BE2C (cell line): ENCODE results near the gene UBE2E3. TPM values are rescaled to one million over a fixed set of nuclear protein-coding genes. Genes with fewer than 3 reads are reported as not detected.
A peak's percentile ranks its signal among the peaks of the same experiment; 100 is the strongest.
"Not testable (repeated sequence)": the region's sequence is repeated elsewhere in the genome, so short reads cannot be mapped to it uniquely, and the experiment has no call there.

Source experiments
- DNase-seq: peaks from one replicate; pipeline ENCODE4 v3.0.0-alpha.2; 2020
- H3K27me3 ChIP-seq: fragments of 250-450 bp; sonication (Bioruptor Pico); 2 replicates; pipeline ENCODE4 v1.5.1; 2020; ENCODE audit warnings: mild to moderate bottlenecking
- H3K36me3 ChIP-seq: fragments of 250-450 bp; sonication (Bioruptor Pico); 2 replicates; pipeline ENCODE4 v1.5.1; 2020; ENCODE audit warnings: mild to moderate bottlenecking
- H3K4me1 ChIP-seq: fragments of 250-450 bp; sonication (Bioruptor Pico); 2 replicates; pipeline ENCODE4 v1.5.1; 2020
- H3K4me3 ChIP-seq: 2 replicates; pipeline ENCODE4 v1.5.1; 2011; ENCODE audit warnings: low read depth, low read length
- H3K9me3 ChIP-seq: fragments of 250-450 bp; sonication (Bioruptor Pico); 2 replicates; pipeline ENCODE4 v1.5.1; 2020
- polyA plus RNA-seq: library from polyadenylated mRNA; unstranded; fragments of >200 nt; gene quantifications from one replicate; pipeline ENCODE4 v1.2.1, GENCODE V29; 2012; ENCODE audit warnings: low read depth, missing spikeins; ENCODE audit not compliant: insufficient read length, insufficient read depth
- TF ChIP-seq, protein P1 (sequence below): IDR thresholded peaks from 2 replicates; pipeline ENCODE4 v1.5.1; 2012; ENCODE audit warnings: mild to moderate bottlenecking, low read depth, low read length

UBE2E3 gene
- 36.4 TPM for polyA plus RNA-seq

DNA sequence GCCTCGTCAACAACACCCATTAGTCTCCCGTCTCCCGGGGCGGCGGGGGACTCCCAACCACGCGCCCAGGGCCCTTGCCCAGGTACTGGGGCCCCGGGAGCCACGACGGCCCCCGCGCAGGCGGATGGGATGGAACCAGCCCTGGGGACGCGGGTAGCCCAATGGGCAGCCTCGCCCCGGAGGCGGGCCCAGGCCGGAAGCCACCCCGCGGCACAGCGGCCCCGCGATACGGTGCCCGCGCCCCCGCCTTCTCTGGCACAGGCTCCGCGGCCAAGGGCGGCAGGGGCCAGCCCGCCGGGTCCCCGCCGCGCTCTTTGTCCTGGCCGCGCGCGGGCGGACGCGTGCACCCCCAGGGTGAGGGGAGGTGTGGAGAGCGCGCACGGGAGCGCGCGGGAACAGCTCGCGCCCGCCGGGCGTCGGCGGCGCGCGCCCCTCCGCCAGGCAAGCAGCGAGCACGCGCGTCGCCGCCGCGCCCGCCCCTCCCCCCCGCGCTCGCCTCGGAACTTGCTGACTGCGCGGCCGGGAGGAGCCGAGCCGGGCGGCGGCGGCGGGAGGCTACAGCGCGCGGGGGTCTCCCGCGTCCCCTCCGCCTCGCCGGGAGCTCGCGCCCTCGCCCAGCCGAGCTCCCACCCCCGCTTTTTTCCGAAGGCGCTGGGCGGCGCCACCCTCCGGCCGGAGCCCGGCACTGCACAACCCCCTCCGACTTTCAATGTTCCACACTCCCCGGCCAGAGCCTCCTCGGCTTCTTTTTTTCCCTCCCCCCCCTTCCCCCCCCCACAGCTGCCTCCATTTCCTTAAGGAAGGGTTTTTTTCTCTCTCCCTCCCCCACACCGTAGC, at the start of gene UBE2E3:
Gene UBE2E3 (plus strand): TSS at position 500 of the 837 bp plus-strand sequence. CDS start 1,438 bp downstream, outside the sequence.
- no peaks in the 10 kb centered on the region for H3K4me1 ChIP-seq
- peak; percentile 79 for DNase-seq
- no peaks in the 10 kb centered on the region for H3K27me3 ChIP-seq
- no peaks in the 10 kb centered on the region for H3K9me3 ChIP-seq
- H3K4me3 ChIP-seq: peak within 1 kb of the TSS; percentile 71
- TF ChIP-seq, protein P1, sequence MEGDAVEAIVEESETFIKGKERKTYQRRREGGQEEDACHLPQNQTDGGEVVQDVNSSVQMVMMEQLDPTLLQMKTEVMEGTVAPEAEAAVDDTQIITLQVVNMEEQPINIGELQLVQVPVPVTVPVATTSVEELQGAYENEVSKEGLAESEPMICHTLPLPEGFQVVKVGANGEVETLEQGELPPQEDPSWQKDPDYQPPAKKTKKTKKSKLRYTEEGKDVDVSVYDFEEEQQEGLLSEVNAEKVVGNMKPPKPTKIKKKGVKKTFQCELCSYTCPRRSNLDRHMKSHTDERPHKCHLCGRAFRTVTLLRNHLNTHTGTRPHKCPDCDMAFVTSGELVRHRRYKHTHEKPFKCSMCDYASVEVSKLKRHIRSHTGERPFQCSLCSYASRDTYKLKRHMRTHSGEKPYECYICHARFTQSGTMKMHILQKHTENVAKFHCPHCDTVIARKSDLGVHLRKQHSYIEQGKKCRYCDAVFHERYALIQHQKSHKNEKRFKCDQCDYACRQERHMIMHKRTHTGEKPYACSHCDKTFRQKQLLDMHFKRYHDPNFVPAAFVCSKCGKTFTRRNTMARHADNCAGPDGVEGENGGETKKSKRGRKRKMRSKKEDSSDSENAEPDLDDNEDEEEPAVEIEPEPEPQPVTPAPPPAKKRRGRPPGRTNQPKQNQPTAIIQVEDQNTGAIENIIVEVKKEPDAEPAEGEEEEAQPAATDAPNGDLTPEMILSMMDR: peak; percentile 37
- H3K36me3 ChIP-seq: no peaks in the 10 kb centered on the region

- no peak overlapping the region for H3K4me3 ChIP-seq
- H3K9me3 ChIP-seq: no peaks in the 10 kb centered on the region
- H3K36me3 ChIP-seq: no peaks in the 10 kb centered on the region
- DNase-seq: no peak
- no peaks in the 10 kb centered on the region for H3K4me1 ChIP-seq
- TF ChIP-seq, protein P1: no peak
- H3K27me3 ChIP-seq: no peaks in the 10 kb centered on the region
These were observed 48.6 kb upstream of the UBE2E3 start for GRCh38 chr2:180931841-180932240.

DNA sequence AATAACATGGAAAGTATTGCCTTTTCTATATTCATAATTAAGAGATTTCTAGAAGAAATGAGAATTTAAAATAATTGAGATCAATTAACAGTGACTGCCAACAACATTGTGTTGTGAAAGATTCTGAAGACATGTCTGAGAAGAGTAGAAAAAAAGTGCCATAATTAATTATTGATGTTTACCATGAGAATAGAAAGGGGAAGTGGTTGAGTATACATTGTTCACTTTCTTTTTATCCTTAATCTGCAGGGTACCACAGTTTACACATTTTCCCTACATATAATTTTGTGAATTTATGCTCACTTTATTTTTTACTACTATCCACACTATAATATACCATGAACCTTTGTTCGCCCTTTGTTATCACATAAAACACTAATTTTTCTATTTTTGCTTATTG, 47.1 kb upstream of the UBE2E3 start:
- DNase-seq: no peak
- TF ChIP-seq, protein P1: no peak
- no peaks in the 10 kb centered on the region for H3K4me1 ChIP-seq
- no peak overlapping the region for H3K4me3 ChIP-seq
- H3K9me3 ChIP-seq: no peaks in the 10 kb centered on the region
- no peaks in the 10 kb centered on the region for H3K27me3 ChIP-seq
- H3K36me3 ChIP-seq: no peaks in the 10 kb centered on the region

DNA sequence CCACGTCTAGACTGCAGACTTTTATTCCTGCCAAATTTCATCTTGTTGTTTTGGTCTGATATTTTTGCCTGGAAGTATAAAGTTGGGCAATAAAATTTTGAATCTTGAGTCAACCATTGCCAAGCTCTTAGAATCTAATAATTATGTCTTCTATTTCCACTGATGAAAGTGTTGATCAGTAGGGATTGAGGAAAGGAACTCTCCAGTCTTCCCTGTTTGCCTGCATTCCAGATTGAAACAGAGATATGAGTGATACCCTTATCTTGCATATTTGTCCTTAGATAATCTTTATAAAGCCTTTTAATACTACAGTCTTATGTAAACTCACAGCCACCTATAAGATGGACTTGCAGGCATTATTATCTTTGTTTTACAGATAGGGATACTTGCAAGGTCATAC, 45.5 kb upstream of the UBE2E3 start:
- no peak for DNase-seq
- no peaks in the 10 kb centered on the region for H3K27me3 ChIP-seq
- no peaks in the 10 kb centered on the region for H3K9me3 ChIP-seq
- no peaks in the 10 kb centered on the region for H3K4me1 ChIP-seq
- H3K4me3 ChIP-seq: no peak overlapping the region
- no peaks in the 10 kb centered on the region for H3K36me3 ChIP-seq
- TF ChIP-seq, protein P1: no peak

GRCh38 chr2:180937480-180937879, 42.9 kb upstream of the UBE2E3 start:
- H3K4me3 ChIP-seq, DNase-seq, H3K27me3 ChIP-seq, H3K4me1 ChIP-seq, H3K9me3 ChIP-seq, H3K36me3 ChIP-seq: not testable (repeated sequence)

DNA sequence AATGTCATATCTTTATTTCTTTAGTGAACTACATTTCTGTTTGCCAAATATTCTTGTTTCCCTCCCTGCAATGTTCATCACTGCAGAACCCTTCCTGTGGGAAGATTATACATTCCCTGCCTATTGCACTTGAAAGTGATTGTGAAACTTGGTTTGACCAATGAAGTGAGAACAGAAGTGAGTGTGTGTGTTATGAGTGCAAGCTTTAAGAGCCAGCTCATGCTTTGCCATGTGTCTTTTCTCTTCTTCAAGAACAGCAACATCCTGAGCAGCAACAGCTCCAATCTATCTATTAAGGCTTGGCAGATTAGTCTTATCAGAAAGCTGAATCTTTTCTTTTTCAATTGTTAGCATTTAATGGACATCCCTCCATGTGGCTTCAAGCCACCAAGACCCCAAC, 42.0 kb upstream of the UBE2E3 start:
- no peak for DNase-seq
- no peak overlapping the region for H3K4me3 ChIP-seq
- no peaks in the 10 kb centered on the region for H3K27me3 ChIP-seq
- TF ChIP-seq, protein P1: no peak
- H3K9me3 ChIP-seq: no peaks in the 10 kb centered on the region
- H3K4me1 ChIP-seq: no peaks in the 10 kb centered on the region
- no peaks in the 10 kb centered on the region for H3K36me3 ChIP-seq
